ENCODE results near the gene BTN2A1. TPM values are rescaled to one million over a fixed set of nuclear protein-coding genes. Genes with fewer than 3 reads are reported as not detected.

The BTN2A1 gene
- total and polyA plus RNA-seq, 10 of the 15 experiments (the other 5 are each of a cell fraction or from before 2014, with no cell fraction given), result 8.2 to 28.0 (median 15.8) TPM

DNA sequence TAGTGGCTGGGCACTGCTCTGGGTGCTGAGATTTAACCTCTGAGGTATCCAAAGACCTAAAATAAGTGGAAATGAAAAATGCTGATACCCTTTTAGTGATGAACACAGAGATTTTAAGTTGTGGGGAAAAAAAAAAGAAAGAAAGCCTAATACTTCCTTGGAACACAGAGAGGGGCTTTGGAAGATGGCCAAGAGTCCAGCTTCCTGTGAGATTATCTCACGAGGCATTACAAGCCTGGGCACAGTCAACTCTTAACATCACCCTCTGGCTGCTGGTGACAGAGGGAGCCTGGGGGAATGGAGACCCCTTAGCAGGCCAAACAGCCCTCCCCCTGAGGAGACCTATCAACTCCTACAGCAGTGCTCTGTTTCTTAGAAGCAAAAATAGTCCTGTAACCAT is 19.7 kb downstream of the BTN2A1 start:
- no peak for TF ChIP-seq NFXL1 (IDR thresholded peaks at IDR 0.05; ENCODE audit: borderline replicate concordance)
- TF ChIP-seq, protein P1, sequence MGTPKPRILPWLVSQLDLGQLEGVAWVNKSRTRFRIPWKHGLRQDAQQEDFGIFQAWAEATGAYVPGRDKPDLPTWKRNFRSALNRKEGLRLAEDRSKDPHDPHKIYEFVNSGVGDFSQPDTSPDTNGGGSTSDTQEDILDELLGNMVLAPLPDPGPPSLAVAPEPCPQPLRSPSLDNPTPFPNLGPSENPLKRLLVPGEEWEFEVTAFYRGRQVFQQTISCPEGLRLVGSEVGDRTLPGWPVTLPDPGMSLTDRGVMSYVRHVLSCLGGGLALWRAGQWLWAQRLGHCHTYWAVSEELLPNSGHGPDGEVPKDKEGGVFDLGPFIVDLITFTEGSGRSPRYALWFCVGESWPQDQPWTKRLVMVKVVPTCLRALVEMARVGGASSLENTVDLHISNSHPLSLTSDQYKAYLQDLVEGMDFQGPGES (IDR thresholded peaks at IDR 0.05), result no peak
- TF ChIP-seq POLR2AphosphoS5 (IDR thresholded peaks at IDR 0.05; ENCODE audit: low read length), result no peak
- no peak for TF ChIP-seq CBX3 (IDR thresholded peaks at IDR 0.05; ENCODE audit: borderline replicate concordance, low read depth)
- TF ChIP-seq, protein P2, sequence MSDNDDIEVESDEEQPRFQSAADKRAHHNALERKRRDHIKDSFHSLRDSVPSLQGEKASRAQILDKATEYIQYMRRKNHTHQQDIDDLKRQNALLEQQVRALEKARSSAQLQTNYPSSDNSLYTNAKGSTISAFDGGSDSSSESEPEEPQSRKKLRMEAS (IDR thresholded peaks at IDR 0.05; ENCODE audit: low read depth, low read length), result no peak
- TF ChIP-seq ASH2L (IDR thresholded peaks at IDR 0.05; ENCODE audit: borderline replicate concordance, low read depth), result no peak
- TF ChIP-seq RELA (IDR thresholded peaks at IDR 0.05; ENCODE audit: borderline replicate concordance, partially characterized antibody), result no peak
- TF ChIP-seq TCF7 (IDR thresholded peaks at IDR 0.05; ENCODE audit: borderline replicate concordance), result no peak
- TF ChIP-seq RBBP5 (conservative IDR thresholded peaks at IDR 0.05), result no peak
- no peak for TF ChIP-seq HDAC6 (IDR thresholded peaks at IDR 0.05; ENCODE audit: unreplicated experiment)
- no peak for TF ChIP-seq NR2C1 (IDR thresholded peaks at IDR 0.05)
- no peak for TF ChIP-seq KLF5 (IDR thresholded peaks at IDR 0.05; ENCODE audit: partially characterized antibody)
- TF ChIP-seq ESRRA (IDR thresholded peaks at IDR 0.05; ENCODE audit: low read length), result no peak
- WGBS (ENCODE audit: insufficient coverage, insufficient replicate concordance, low lambda C conversion rate, missing lambda C conversion rate), result 36% methylated on average over 1 of the region's 1 CpG
- Histone ChIP-seq H3K27me3 (replicated peaks in 1 of 2; ENCODE audit: control insufficient read depth in 2 of 2, insufficient read depth in 2 of 2, low read length in 1 of 2) (no peaks in the 10 kb centered on the region), H4K20me1 (ENCODE audit: control insufficient read depth, insufficient read depth) (no peaks in the 10 kb centered on the region), H3K9ac (ENCODE audit: control insufficient read depth, insufficient read depth, low read length) (no peak overlapping the region; the same call in 1 of the 2 replicates), H3K4me3 (no peak overlapping the region), H3K36me3 (ENCODE audit: control insufficient read depth in 2 of 2, insufficient read depth in 2 of 2, low read length in 1 of 2) (no peaks in the 10 kb centered on the region), H3K9me3 (replicated peaks; ENCODE audit: control insufficient read depth, insufficient read depth, low read length) (no peaks in the 10 kb centered on the region; the same call in 2 of the 3 replicates), H2AFZ (ENCODE audit: control insufficient read depth, low read depth, low read length) (no peak overlapping the region), H3K27ac (ENCODE audit: control insufficient read depth, insufficient read depth) (peak overlapping the region; percentile 1; the same call in 1 of the 2 replicates), H3K4me2 (ENCODE audit: control insufficient read depth, insufficient read depth) (peak overlapping the region; percentile 19; the same call in 1 of the 2 replicates), H3K4me1 (ENCODE audit: control insufficient read depth, insufficient read depth, low read length) (peaks cover 27% of the 10 kb centered on the region), H3K79me2 (ENCODE audit: control insufficient read depth, insufficient read depth, low read length) (peaks cover 13% of the 10 kb centered on the region)
- DNase-seq (ENCODE audit: low read depth, low spot score) (no peak), ATAC-seq (no peak), FAIRE-seq (no peak)
- ChIA-PET SMC1A (ENCODE audit: uncharacterized antibody, unreplicated experiment) (interaction anchor here (0.7 to 2.0 kb wide), 6 partner anchors 8 to 93 kb away, joined by 3 to 7 read pairs (median 4); no protein-coding TSS in a partner anchor), RAD21 (ENCODE audit: unreplicated experiment) (interaction anchor here (1.0 kb wide), 1 partner anchor 111 kb away, joined by 3 read pairs; no protein-coding TSS in a partner anchor), POLR2A (interaction anchor here (1.4 to 5.1 kb wide), 2 partner anchors 13 to 32 kb away, joined by 9 to 38 read pairs; no protein-coding TSS in a partner anchor), CTCF (interaction anchor here (1.2 kb wide), 1 partner anchor 118 kb away, joined by 3 read pairs; no protein-coding TSS in a partner anchor)
- intact Hi-C loops (cut with micrococcal nuclease; ENCODE audit: unreplicated experiment) (no loop called here), in situ Hi-C loops (cut with MboI) (no loop called here)
- BruUV-seq (replicated peaks), result no TSS peak

Measured in GM12878 (cell line).